Stimulated activated CD4-positive, alpha-beta T cell treated with anti-CD3 and anti-CD28 coated beads, Interleukin-15, amount 100 ng/mL, for 1 hour (primary cell): ENCODE measurements around the gene EPHA2.
A peak's percentile ranks its signal among the peaks of the same experiment; 100 is the strongest.
"Not testable (repeated sequence)": the region's sequence is repeated elsewhere in the genome, so short reads cannot be mapped to it uniquely, and the experiment has no call there.

Experiments used
- DNase-seq, 2 donors: peaks; one replicate each; pipeline ENCODE4 v3.0.0-alpha.2; 2020; ENCODE audit warnings: low read depth in 1 of 2, low spot score in 1 of 2

Gene EPHA2

DNA sequence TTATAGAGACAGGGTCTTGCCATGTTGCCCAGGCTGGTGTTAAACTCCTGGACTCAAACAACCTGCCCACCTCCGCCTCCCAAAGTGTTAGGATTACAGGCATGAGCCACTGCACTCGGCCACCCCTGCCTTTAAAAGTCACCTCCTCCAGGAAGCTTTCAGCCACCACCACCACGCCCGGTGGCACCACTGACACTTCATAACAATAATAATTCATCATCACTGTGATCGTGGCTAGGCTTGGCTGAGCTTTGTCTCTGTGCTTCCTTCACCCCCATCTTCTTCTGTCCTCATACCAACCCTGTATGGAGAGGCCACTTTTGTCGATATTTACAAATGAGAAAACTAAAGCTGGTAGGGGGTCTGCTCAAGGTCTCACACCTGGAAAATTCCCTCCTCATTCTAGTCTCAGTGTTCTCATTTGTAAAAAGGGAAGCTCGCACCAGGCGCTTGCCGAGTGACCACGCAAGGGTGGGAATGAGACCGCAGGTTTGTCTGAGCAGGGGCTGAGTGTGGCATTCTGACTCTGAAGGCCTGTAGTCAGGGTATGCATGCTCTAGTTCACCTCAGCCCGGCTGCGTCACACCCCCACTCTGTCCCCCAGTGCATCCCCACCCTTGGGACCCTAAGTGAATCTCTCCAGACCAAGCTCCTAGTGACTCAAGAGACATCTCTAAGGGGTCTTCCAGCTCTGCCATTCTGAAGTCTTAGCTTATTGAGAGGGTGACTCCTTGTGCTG is 12.9 kb upstream of the EPHA2 start:
- DNase-seq = no peak

DNA sequence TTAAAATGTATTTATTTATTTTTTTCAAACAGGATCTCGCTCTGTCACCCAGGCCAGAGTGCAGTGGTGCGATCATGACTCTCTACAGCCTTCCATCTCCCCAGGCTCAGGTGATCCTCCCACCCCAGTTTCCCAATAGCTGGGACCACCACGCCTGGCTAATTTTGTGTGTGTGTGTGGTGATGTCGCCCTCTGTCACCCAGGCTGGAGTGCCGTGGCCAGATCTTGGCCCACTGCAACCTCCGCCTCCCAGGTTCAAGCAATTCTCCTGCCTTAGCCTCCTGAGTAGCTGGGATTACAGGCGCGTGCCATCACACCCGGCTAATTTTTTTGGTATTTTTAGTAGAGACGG is 12.3 kb upstream of the EPHA2 start:
- not testable (repeated sequence) for DNase-seq

DNA sequence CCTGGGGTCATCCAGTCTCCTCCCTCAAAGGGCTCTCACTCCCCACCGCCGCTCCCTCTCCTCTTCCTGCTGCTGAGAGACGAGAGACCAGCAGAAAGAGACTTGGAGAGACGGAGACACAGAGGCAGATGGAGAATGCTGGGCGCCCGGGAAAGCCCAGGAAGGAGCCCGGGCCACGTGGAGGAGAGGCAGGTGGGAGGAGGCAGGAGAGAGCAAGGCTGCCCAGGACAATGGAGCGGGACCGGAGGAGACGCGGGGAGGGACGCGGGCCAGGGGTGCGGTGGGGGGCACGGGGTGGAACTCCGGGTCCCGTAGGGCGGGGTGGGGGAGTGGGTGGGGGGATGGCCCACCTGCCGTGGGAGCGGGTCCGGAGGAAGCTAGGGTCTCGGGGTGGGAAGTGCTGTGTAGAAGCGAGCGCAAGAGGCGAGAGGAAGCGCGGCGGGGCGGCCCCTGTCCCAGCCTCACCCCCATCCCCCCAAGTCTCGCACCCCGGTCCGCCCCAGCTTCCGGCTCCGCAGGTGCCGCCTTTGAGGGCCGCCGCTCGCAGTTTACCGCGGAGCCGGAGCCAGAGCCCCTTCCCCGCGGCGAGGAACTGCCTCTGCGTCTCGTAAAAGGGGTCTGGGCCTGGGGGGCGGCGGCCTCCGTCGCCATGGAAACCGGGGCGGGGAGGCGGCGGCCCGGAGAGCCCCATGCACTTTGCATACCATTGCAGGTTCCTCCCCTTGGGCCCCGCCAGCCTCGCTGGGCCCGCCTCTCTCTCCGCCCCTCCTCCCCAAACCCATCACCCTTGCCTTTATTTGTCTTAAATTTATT is 11.7 kb upstream of the EPHA2 start:
- peak; percentile 36 to 49 for DNase-seq

DNA sequence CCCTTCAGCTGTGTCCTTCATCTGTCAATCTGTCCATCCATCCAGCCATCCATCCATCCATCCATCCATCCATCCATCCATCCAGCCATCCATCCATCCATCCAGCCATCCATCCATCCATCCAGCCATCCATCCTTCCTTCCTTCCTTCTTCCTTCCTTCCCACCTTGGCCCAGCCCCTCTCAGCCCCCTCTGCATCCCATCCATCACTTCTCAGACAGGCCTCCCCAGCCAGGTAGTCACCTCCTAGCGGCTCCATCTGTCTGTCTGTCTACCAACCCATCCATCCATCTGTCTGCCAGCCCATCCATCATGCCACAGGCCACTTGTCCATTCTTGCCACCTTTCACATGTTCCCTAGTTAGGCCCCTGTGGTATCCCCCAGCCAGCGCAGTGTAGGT is 10.2 kb upstream of the EPHA2 start:
- DNase-seq = no peak

DNA sequence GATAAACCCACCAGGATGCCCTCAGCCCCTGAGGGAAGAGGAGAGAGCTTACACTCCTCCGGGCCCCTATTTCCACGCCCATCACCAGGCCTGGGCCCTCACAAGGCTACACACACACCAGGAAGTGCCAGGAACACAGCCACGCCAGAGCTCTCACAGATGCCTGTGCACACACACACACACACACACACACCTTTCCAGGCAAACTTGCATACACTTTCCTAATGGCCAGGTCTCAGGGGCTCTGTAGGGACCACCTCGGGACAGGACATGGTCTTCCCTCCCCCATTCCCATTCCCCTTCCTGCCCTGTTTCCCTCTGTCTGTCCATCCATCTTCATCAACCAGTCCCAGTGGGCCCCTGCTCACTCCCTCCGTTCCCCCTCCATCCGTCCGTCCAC is 9.7 kb upstream of the EPHA2 start:
- no peak for DNase-seq

DNA sequence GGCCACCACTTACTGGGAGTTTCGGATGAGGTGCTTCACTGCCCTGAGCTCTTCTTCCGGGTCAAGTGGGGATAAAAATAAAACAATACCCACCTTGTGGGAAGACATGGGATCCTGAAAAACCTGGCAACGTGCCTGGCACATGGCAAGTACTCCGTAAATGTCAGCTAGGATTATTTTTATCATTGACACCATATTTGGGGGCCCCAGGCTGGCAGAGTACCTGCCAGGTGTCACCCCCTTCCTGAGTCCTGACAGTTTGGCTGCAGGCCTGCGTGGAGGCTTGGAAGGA is 9.2 kb upstream of the EPHA2 start:
- DNase-seq = no peak

DNA sequence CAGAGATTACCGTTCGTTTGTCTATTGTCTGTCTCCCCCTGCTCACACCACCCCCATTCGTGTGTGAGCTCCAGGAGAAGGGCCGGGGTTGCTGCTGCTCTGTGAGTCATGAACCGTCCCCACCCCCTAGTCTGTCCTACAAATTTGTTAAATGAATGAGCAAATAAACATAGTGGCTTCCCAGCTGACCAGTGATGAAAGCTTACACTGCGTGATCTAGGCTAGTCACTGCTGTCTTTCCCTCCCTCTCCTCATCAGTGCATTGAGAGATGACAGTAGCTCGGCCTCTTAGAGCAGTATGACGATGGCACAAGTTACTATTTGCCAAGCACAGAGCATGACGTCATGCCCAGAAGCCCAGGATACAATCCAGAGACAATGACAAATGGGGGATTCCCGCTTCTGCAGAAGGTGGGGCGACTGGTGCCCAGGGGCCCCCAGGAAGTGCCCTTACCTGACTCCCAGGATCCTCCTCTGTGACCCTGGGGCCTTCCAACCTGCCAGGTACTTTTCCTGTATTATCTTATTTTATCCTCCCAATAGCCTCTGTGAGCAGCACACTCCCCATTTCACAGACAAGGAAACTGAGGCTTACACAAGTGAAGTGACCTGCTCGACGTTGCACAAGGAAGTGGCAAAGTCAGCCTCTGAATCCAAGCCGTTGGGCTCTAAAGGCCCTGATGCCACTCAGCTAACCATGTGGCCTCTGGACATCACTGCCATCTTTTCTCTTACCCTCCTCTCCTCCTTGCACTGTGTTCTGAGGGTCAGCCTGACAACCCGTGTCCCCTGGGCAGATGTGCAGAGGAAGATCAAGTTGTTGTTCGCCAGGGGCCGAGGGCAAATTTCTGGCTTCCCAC is 8.6 kb upstream of the EPHA2 start:
- DNase-seq = no peak

DNA sequence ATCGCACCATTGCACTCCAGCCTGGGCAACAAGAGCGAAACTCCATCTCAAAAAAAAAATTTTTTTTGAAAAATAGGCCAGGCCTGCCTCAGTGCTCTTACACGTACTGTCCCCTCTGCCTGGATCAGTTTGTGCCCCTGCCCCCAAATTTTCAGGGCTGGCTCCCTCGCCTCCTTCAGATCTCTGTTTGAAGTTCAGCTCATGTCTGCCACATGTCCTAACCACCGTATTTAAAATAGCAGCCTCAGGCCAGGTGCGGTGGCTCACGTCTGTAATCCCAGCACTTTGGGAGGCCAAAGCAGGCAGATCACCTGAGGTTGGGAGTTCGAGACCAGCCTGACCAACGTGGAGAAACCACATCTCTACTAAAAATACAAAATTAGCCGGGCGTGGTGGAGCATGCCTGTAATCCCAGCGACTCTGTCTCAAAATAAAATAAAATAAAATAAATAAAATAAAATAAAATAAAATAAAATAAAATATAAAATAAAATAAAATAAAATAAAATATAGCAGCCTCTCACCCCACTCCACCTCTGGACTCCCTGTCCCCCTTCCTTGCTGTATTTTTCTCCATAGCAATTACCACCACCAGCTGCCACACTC is 7.8 kb upstream of the EPHA2 start:
- DNase-seq = not testable (repeated sequence)

DNA sequence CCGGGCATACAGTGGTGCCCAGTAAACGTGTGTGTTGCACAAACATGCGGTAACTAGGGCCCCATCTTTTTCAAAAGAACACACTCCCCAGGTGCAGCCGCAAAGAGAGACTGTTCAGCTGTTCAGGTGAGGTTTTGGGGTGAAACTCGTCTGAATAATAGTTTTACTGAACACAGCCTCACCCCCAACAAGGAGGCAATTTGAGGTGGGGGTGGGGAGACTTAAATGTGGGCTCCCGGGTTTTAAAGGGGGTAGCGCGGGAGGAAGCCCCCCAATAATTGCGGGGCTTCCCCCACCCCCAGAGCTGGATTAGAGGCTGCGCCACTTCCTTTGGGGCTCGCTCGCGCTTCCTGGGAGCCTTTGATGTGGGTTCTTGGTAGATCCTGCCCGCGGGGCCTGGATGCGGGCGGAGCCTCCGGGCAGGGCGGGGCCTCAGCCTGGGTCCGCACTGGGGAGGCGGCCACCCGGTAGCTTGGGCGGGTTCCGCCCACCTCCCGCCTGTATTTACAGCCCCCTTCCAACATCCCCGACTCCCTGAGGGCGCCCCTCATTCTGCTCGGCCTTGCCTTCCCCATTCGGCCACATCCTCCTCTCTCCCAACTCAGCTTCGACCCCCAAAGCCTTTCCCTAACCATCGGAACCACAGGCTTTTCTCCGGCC is 6.4 kb upstream of the EPHA2 start:
- DNase-seq = peak; percentile 30 to 33

DNA sequence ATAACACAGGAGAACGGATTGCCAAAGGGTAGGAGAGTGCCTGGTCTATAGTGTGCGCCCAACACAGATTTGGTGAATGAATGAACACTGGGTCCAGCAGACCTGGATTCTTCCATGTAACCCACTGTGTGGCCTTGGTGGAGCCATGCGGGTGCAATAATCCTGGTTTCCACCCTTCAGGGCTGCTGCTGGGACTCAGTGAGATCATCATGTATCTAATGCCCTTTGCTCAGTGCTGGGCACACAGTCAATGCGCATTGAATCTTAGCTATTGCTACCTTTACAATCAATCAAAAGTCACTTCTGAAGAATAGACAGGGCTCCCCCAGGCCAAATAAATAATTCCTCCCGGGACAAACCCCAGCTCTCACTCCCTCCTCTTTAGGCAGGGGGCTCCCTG is 5.8 kb upstream of the EPHA2 start:
- DNase-seq = no peak

DNA sequence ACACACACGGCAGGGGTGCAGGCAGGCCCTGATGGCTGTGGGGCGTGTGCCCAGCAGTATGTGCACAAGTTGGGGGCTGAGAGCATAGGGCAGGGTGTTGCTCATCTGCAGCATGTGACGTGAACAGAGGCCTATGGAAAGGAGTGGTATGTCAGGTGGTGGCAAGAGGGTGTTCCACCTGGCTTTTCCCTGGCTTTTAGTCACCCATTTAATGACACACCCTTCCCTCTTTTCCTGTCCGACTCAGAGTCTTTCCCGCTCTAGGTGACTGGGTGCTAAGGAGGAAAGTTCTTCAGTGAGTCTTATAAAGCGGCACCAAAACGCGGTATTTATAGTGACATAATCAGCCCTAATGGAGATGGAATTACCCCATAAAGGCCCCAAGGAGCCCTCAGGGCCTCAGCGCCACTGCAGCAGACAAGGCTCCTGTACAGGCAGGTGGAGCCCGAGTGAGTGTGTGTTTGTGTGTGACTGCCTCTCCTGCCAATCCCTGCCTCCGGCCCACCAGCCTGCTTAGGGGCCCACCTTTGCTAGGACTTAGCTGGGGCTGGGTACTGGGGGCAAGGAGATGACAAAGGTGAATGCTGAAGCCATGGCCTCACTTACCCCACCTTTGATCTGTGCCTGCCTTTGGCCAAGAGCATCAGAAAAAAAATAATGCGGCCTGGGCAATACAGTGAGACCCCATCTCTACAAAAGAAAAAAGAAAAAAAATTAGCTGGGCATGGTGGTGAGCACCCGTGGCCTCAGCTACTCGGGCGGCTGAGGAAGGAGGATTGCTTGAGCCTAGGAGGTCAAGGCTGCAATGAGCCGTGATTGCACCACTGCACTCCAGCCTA is 3.3 kb upstream of the EPHA2 start:
- DNase-seq = no peak

DNA sequence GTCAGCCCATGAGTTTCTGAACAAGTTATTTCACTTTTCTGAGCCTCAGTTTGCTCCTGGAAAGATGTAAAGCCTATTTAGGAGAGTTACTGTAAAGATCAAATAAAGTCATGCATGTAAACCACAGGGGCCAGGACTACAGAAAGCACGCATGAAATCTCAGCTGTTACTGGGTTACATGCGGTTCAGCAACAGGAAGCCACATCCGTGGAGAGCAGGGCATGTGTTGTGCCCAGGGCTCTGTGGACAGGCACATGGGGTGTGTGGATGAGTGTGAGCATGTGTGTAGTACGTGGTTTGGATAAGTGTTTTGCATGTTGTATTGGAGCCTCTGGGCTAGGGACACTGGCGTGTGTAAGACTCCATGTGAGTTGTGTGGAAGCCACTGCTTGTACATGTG is 2.2 kb upstream of the EPHA2 start:
- DNase-seq = no peak

DNA sequence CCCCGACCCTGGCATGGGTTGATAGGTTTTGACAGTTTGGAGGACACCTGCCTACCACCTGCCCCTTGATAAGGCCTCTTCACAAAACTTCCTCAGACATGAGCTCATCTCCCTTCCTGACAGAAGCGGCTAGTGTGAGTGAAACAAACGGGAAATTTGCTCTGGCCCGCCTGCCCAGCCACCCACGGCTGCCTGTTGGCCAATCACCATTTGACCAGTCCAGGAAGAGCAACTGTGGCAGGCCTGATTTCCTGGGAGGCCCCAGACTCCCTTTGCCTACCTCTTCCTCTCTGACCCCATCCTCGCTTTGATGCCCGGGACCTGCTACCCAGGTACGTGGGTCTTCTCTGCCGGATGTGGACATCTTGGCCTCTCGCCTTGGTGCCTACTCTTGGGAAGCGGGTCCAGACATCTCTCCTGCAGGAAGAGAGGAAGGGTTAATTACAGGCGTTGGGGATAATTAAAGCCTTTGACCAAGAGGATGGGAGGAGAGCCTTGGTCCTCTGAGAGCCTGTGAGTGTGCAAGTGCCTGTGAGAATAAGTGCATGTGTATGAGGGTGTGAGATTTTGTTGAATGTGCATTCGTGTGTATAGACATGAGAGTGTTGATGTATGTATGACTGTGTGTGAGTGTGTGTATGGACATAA is 1.1 kb upstream of the EPHA2 start:
- DNase-seq = no peak

DNA sequence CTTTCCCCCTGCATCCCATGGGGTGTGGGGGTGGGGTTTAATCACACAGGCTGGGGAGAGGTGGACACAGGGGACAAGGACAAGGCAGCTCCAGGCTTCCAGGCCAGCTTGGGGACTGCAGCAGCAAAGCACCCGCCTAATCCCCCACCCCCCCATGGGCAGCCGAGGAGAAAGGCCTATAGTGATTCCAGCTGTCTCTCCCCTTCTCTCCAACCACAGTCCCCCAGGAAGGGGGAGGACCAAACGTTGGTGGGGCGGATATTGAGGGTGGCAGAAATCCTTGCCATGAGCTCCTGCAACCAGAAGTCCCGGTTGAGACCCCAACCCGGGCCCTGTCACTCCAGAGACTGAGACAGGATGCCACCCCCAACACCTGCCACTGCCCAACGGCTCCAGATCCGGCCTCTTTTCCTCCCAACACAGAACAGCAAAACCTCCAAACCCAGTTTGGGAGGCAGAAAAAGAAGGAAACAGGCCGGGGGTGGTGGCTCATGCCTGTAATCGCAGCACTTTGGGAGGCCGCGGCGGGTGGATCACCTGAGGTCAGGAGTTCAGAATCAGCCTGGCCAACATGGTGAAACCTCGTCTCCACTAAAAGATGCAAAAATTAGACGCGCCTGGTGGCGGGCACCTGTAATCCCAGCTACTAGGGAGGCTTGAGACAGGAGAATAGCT is 1.7 kb downstream of the EPHA2 start:
- no peak for DNase-seq

DNA sequence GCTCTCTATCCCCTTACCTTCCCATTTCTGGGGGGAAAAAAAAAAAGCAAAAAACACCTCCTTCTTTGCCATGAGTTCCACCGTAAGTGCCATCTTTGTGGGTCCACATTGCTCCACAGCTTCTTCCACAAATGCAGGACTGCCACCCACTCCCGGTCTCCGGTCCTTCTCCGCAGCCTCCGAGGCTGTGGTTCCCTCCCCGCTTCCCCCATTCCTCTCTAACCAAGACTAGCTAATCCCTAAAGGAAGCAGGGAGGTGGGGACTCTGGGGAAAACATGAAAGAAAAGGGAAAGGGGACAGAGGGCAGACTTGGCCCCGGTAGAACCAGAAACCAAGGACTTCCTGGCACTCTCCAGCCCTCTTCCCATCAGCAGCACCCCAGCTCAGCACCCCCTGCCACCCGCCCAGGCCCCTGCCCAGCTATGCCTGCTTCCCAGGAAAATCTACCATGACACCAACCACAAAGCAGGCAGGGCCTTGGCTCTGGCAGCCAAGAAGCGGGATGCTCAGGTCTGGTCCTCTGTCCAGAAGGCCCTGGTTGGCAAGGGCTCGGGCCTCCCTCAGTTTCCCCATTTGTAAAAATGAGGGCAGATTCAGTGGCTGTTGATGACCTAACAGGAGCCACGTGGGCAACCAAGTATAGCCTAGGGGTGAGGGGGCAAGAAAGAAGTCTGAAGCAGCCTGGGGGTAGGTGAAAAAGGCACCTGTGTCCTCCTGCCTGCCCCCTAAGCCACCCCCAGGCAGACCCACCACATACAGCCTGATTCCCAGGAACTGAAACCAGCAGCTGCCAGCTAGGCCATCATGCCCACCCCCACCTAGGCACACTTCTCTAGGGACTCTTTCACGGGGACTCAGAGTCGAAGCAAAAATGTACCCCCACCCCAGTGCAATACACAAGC is 2.5 kb downstream of the EPHA2 start:
- no peak for DNase-seq

DNA sequence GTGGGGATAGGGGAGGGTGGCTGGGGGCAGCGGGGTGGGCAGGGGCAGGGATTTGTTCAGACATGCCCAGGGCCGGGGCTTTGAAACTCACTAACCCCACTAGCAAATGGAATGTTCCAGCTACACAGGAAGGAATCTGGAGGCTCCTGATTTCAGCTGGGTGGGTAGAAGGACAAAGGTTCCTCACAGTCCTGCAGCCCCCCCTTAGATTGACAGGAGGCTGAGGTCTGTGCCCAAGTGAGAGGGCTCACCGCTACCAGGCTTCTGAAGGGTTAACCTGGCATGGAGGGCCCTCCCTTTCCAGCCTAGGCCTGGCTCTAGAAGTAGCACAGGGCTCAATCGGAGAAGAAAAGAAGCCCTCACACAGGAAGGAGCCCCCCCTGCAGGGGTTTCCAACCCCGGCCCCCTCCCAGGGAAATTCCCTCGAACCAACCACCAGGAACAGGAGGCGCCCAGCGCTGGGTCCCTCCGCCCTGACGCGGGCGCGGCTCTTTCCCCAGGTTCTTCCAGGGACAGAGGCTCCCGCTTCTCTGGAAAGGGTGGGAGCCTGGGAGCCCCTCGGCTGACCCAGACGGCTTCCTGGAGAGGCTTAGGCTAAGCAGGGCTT is 3.3 kb downstream of the EPHA2 start:
- DNase-seq = no peak

DNA sequence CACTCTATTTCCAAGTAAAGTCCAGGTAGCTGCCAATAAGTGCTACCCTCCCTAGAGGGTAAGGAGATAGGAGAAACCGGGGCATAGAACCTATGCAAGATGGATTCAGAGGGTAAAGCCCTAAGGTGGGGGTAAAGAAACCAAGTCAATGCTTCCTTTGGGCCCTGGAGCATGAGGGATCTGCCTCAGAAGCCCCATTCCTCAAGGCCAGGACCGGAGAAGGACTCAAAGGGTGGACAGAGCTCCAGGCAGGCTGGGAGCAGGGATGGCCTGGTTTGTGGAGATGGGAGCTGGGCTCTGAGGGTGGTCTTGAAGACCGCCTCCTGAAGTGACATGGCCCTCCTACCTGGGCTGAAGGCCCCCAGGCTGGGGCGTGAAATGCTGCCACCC is 3.9 kb downstream of the EPHA2 start:
- DNase-seq = no peak
